PFSK-1 (cell line): ENCODE data around the gene CALHM1.

Experiments
- POLR2AphosphoS5 ChIP-seq: IDR thresholded peaks from 2 replicates; pipeline ENCODE4 v1.6.1; 2012; ENCODE audit warnings: low read depth, mild to moderate bottlenecking, control low read depth, low read length, moderate library complexity
- TAF1 ChIP-seq: IDR thresholded peaks from 2 replicates; pipeline ENCODE4 v1.6.1; 2012; ENCODE audit warnings: low read length, control low read depth, borderline replicate concordance; ENCODE audit not compliant: insufficient read depth

- TF ChIP-seq POLR2AphosphoS5, result no peak
- TF ChIP-seq TAF1, result no peak
These were observed 29.1 kb downstream of the CALHM1 start for GRCh38 chr10:103429647-103430046.
